COLO668 (cell line): ENCODE data around the gene FRMD4A.
"Not testable (repeated sequence)": the region's sequence is repeated elsewhere in the genome, so short reads cannot be mapped to it uniquely, and the experiment has no call there.

Experiments
- DNase-seq: peaks from one replicate; lab custom pipeline; 2025; ENCODE audit not compliant: unreplicated experiment; lab: John Stamatoyannopoulos, UW

Gene FRMD4A

DNA sequence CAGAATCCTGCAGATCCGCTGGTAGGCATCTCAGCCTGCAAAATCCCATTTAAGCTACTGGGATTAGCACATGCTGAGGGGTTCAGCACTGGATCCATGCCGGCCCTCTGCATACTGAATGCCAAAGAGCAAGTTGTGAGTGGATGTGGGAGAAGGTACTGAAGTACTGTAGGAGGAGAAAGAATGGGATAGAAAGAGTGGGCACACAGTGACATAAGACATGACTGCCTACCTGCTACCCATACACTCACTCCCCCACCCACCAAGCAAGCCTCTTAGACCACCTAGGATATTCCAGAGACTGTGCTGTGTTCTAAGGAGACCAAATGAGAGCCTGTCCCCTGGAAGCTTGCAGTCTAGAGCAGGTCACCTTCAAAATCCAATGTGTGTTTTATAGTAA, 215.9 kb downstream of the FRMD4A start:
- no peak for DNase-seq

DNA sequence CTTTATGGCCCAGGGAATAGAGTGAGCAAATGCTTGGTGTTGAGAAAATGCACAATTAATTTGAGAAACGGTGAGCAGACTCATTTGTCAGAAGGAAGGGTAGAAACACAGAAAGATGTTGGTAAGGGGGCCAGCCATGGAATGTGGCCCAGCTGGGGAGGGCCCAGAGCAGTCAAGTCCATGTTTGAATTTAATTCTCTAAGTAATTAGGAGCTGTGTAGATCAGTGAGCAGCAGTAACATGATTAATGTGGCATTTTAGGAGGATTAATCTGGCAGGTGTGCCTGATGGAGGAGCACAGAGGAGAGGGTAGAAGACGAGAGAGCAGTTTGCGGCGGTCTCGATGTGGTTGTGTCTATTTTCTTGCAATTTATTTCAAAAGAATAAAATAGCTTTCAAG, 218.7 kb downstream of the FRMD4A start:
- DNase-seq = no peak

DNA sequence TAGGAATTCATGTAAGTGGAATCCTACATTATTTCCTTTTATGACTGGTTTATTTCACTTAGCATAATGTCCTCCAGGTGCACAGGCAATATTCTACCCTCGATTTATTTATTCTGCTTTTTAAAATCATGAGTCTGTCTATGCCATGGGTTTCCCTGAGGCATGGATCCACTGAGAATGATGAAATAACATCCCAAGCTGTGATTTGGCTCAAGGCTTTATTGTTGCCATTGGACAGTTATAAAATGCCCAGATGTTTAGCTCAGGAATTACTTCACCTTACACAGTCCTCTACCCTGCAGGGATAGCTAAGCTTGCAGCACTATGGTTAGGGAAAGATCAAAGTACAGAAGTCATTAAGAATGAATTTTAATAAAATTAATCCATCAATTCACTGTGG, 219.5 kb downstream of the FRMD4A start:
- DNase-seq = no peak

DNA sequence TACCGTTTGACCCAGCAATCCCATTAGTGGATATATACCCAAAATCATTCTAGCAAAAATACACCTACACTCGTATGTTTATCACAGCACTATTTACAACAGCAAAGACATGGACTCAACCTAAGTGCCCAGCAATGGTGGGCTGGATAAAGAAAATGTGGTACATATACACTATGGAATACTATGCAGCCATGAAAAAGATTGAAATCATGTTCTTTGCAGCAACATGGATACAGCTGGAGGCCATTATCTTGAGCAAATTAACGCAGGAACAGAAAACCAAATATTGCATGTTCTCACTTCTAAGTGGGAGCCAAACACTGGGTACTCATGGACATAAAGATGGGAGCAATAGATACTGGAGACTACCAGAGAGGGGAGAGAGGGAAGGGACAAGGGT, 223.9 kb downstream of the FRMD4A start:
- DNase-seq = no peak

DNA sequence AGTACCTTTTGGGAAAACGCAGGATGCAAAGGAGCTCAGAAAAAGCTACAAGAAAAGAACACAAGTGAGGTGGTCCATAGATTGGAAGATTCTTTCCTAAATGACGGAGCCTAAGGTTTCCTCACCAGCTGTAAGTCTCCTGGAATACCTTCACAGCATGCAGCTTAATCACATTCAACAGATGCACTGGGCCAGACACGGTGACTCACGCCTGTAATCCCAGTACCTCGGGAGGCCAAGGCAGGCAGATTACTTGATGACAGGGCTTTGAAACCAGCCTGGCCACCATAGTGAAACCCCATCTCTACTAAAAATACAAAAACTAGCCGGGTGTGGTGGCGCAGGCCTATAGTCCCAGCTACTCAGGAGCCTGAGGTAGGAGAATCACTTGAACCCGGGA, 228.7 kb downstream of the FRMD4A start:
- no peak for DNase-seq

DNA sequence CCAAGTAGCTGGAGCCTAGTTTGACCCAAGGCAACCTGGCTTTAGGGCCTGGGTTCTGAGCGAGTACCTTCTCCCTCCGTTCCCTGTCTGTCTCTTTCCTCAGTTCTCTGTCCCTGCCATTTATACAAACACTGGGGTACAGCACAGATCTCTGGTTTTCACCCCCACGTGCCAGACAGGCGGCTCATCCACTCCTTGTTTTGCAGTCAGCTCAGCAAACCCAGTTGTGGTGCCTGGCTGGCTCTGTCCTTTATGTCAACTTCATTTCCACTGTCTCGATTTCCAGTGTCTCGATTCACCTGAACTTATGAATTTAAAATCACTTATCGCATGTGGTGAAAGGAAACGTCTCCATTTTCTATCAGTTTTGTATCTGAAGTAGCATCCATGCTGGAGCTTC, 230.8 kb downstream of the FRMD4A start:
- no peak for DNase-seq

DNA sequence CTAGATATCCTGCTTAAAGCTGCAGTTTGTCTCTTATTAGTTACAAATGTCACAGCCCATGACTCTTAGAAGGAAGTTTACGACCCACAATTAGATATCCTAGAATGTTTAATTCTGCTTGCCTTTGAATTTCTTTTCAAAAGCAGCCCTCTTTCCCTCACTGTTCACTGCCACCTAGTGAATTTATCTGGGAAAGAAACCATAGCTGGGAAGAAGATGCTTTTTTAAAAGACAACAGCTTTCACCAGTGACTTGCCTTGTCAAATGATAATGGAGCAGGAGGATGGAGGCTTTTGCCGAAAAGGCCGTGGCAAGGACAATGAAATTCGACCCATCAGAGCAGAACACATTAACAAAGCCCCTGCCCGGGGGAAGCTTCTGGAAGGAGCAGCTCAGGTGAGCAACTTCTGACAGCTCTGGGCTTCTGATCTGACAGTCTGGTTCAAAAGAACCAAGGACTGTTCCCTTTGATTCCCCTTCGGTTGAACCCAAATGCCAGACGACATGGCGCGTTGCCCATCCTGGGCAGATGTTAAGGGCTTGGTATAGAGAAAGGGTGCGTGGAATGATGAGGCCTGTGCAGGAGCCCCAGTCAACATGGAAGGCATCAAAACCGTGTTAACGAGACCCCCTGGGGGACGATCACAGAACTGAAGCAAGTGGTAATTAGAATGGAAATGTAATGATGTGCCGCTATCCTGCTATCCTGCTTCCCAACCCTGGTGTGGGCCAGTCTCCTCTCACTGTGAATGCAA, 236.8 kb downstream of the FRMD4A start:
- no peak for DNase-seq

DNA sequence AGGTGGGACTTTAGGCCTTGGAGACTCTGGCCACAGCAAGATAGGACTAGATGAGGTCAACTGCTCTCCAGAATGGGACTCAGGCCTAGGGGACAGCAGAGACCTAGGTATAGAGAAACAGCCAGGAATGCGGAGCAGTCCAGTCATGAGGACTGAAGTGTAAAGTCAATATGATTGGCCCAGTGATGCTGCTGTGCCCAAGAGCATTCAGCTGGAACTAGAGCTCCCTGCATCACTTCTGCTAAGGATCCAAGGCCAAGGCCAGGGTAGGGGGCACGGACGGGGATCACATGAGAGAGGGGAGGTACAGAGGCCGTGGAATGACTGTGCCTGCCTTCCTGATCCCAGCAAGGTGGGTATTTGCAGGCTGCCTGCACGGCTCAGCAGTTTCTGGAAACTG, 237.9 kb downstream of the FRMD4A start:
- DNase-seq = no peak

DNA sequence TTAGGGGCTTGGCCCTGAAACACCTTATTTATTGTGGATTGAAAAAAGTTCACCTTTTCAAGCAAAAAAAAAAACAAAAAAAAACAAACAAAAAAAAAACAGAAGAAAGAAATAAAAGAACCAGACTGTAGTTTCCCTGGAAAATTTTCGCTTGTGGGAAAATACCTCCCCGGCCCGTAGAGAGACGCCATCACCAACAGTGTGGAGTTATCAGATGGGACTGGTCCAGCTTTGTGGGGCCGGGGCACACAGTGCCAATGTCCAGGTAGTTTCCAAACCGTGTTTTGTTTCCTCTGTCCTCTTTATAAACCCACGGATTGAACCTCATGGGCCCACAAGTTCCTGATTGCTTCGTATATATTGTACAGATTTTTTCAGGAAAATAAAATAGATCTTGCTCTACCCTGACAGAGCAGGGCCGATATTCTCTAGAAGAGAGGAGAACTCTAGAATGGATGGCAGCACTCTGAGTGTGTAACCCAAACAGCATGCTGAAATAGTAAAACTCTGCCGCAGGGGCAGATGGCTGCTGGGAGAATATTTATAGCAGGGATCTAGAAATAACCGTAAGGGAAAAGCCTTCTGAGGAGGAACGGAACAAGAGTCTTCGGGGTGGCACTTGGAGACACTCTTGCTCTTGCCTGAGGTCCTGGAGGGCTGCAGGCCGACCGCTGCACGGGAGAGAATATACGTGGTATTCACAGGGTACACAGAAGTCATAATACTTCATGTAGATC, 241.0 kb downstream of the FRMD4A start:
- no peak for DNase-seq

DNA sequence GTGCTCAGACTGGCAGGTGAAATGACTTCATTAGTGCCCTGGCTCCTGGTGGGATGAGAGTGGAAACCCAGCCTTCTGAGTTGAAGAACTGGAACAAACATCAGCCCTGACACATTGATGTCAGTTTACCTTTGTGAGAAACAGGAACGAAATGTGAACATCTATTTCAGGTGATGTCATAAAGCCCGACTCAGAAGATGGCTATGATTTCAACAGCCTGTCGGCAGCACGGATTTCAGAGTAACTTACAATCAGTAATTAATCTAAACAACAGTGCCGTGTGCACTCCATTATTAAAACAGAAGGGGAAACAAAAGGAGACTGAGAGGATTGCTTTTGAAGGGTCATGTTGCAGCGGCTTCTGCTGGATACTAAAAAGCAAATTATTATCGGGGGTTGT, 243.2 kb downstream of the FRMD4A start:
- DNase-seq = no peak

DNA sequence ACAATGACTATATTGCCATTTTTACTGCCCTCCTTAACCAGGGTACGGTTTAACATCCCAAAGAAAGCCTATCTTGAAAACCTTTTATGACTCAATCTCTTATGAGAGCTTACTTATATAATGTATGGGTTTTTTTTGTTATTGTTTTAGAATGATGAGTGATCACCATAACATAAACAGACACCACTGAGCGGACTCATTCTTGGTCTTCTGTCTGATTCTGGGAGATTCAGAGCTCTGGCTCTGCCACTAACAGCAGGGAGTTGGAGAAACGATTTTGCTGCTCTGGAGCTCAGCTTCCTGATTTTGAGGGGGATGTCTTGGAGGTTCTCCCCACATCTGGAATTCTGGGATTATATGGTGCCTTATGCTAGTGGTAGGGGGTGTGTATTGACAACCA, 244.1 kb downstream of the FRMD4A start:
- DNase-seq = no peak

DNA sequence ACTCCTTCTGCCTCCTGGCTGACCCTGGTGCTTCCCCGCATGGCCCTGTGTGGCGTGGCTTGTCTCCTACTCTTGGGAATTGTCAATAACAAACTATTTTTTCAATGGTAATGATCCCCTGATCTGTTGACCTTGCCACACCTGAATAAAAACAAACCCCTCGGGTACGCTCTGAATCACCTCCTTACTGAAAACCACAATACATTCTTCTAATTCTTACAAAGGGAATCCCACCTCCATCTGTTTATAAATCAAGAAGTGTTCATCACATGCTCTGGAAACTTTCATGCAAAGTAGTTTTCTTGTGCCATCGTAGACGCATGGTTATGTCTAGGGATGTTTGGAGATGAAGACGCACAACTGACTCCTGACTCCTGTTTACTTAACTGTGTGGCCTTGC, 245.8 kb downstream of the FRMD4A start:
- DNase-seq = no peak

DNA sequence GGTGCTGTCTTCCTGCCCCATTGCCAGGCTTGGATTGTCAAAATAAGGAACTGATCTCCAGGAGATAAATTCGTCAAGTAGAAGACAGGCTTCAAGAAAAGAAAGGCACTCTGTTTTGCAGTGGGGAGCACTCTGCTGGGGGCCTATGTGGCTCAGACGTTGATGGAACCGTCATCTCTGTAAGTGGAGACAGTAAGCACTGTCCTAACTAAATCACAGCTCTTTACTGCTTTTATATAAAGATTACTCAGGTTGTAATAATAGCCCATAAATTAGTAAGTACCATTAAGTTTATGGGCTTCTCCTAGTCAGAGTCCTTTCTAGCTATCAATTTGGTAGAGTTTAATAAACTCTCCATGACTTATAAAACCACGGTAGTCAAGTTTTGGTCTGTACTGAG, 249.9 kb downstream of the FRMD4A start:
- DNase-seq = no peak

DNA sequence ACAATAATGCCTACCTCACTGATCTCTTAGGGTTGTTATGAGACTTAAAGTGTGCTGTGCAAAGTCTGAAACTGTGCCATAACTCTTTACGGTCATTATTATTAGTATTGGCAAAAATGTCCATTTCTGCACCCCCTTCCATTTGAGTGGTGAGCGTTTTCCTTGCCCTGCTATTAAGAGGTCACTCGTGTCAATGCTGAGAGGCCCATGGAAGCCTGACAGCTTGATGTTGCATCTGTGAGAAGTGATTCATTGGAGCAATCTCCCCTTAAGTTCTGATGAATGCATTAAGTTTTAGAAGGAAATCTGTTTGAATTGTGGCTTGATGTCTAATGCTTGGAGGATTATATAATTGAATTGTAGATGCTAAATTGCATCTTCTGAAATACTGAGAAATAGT, 253.3 kb downstream of the FRMD4A start:
- no peak for DNase-seq

DNA sequence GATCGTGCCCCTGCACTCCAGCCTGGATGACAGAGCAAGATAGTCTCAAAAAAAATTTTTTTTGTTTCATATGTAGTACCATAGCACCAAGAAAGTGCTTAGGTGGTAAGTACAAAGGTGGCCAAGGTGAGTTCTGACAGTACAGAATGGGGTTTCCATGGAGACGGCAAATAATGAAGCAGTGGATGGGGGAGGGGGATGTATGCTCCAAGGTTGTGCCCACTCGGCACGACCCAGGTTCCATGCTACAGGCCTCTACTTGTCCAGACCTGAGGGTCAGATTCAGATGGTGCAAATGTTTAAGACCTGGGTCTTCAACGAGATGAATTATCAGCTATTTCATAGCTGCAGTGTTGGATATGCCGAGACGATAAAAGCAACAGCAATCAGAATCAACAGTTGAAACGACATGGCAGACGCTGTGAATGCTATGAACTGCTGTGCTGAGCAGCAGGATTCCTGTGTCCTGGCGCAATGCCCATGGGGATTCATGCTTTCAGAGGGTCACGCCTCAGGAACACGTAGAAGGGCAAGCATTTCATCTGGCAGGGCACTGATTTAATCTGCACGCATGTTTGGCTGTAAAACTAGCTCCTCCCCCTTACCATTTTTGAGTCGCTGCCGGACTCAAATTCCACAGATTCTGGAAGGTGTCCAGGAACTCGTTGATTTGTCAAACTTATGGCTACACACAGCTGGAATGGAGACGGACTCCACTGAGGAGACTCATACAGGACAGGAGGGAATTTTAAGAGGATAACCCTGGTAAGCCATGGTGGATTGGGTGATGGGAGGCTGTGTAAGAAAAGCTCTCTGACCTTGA, 256.5 kb downstream of the FRMD4A start:
- DNase-seq = no peak

DNA sequence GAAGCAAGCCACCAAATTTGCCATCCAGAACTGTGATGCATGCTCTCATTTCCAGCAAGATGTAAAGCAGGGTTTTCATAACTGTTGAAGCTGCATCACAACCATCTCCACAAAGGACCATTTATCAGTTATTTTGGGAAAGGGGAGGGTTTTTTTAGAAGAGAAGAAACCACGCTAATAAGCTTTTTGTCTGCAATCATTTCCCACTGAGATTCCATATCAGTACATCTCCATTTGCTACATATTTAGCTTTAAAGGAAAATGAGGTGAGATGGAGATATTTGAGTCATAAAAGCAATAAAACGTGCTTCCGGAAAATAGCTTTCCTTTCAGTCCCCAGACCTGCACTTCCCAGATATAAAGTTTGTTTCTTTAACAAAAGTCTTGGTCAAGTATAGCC, 258.2 kb downstream of the FRMD4A start:
- no peak for DNase-seq

DNA sequence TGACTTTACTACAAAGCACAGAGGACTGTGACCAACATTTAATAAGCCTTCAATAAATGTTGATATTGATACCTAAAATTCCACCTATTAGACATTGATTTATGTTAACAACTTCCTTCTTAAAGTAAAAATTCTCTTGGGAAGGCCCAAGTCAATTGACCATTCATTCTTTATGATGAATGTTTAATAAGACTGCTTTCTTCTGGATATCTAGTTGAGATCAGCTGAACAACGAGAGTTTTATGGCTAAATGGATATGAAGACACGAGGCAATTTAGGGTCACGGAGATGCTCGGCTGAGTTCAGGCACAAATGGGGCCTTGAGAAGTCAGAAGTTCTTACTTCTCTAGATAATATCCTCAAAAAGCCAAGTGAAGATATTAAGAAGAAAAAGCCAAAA, 258.8 kb downstream of the FRMD4A start:
- no peak for DNase-seq

DNA sequence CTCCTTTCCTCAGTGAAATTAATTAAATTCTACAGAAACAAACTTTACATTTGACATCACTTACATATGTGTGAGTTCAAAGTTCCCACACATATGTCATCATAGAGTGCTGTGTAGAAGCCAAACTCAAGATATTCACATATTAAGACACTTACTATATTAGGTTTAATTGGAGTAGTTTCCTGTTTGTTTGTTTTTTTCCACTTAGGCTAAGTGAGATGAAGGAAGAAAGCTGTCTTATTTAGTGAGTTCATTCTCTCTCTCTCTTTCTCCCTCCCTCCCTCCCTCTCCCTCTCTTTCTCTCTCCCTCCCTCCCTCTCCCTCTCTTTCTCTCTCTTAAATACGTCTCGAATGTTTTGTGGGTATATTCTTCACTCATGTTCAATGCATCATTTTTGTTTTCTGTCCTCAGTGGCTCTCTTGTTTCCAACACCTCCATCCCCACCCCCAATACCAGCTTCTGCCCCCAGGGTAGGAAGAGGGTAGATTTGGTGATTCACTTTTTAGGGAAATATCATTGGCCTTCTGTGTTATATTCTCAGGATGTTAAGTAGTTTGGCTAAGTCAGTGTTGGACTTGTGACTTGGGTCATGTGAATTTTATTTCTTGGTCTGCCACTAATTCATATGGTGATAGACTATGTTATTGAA, 262.0 kb downstream of the FRMD4A start:
- DNase-seq = no peak

DNA sequence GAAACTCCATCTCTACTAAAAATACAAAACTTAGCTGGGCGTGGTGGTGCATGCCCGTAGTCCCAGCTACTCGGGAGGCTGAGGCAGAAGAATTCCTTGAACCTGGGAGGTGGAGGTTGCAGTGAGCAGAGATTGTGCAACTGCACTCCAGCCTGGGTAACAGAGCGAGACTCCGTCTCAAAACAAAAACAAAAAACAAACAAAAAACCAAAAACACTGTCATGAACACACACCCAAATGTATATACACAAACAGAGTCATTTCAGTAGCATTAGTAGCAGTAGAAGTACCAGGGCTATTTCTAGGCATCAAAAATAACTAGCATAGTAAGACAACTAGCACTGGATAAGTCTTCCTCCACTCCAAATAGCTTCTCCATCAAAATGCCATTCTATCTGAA, 263.1 kb downstream of the FRMD4A start:
- not testable (repeated sequence) for DNase-seq

DNA sequence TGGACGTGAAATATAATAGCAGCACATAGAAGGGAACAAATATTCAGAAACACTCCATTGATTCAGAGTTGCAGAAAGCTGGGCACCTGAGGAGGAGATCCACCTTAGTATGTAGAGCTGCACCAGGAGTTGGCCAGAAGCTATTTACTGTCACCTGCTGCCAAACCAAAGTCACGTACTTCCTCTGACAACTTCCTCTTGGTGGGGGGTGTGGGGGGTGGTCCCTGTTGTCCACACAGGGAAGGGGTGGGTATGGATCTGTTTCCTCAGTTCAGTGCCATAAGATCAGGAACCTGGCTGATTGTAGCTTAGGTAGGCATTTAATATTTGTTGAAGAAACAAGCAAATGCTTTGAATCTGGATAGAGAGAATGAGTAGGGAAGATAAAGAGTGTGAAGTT, 264.6 kb downstream of the FRMD4A start:
- DNase-seq = no peak

DNA sequence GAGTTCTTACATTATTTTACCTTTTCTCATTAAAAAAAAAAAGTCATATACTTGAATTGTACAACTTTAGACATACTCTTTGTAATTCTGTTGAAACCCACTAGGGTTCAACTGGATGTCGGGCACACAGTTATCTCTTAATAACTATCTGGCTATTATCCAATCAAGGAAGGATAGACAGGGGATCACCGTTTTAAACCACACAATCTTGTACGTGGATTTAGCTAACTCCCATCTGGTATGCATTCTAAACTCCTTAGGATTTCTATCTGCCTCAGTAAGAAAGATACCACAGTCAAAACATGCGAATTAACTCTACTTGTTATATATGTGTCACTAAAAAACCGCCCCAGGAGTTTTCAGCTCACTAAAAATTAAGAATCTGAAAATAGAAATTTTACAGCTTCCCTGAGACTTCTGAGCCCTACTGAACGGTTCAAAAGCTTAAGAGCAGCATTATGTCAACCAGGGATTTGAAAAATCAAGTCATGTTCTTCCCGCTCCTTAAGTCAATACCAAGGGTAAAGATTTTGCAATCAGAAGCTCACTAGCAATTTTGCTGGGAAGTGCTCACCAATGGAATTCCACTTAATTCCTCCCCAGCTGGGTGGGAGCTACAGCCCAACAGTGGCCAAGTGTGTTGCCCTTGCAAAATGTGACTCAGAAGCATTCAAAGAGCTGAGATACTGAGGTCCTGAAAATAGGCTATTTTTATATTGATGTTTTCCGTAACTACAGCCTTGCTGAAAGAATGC, 267.0 kb downstream of the FRMD4A start:
- DNase-seq = no peak
